Measurements from ENCODE around the gene ST3GAL5.

ST3GAL5 gene

GRCh38 chr2:85867556-85868292 lies 21.1 kb downstream of the ST3GAL5 start:
- DNase-seq (ENCODE audit: low read depth in 2 of 3, low spot score in 2 of 3): no peak

GRCh38 chr2:85867121-85867520 lies 21.7 kb downstream of the ST3GAL5 start:
- DNase-seq (ENCODE audit: low read depth in 2 of 3, low spot score in 2 of 3): no peak

GRCh38 chr2:85866165-85866659 lies 22.6 kb downstream of the ST3GAL5 start:
- DNase-seq (ENCODE audit: low read depth in 2 of 3, low spot score in 2 of 3): no peak

GRCh38 chr2:85865539-85866164 lies 23.1 kb downstream of the ST3GAL5 start:
- no peak for DNase-seq (ENCODE audit: low read depth in 2 of 3, low spot score in 2 of 3)

- no peak for DNase-seq (ENCODE audit: low read depth in 2 of 3, low spot score in 2 of 3)
Measured at GRCh38 chr2:85864654-85865053, 24.1 kb downstream of the ST3GAL5 start.

- DNase-seq (ENCODE audit: low read depth in 2 of 3, low spot score in 2 of 3): no peak
Measured at GRCh38 chr2:85862426-85862825, 26.4 kb downstream of the ST3GAL5 start.

GRCh38 chr2:85861650-85862049 lies 27.1 kb downstream of the ST3GAL5 start:
- DNase-seq (ENCODE audit: low read depth in 2 of 3, low spot score in 2 of 3): no peak

- DNase-seq (ENCODE audit: low read depth in 2 of 3, low spot score in 2 of 3): no peak
Measured at GRCh38 chr2:85861180-85861579, 27.6 kb downstream of the ST3GAL5 start.

- no peak for DNase-seq (ENCODE audit: low read depth in 2 of 3, low spot score in 2 of 3)
Measured at GRCh38 chr2:85858841-85859240, 29.9 kb downstream of the ST3GAL5 start.

GRCh38 chr2:85854897-85855296 lies 33.9 kb downstream of the ST3GAL5 start:
- no peak for DNase-seq (ENCODE audit: low read depth in 2 of 3, low spot score in 2 of 3)

GRCh38 chr2:85854166-85854509 lies 34.7 kb downstream of the ST3GAL5 start:
- DNase-seq (ENCODE audit: low read depth in 2 of 3, low spot score in 2 of 3): no peak

- DNase-seq (ENCODE audit: low read depth in 2 of 3, low spot score in 2 of 3): no peak
Measured at GRCh38 chr2:85853499-85854165, 35.2 kb downstream of the ST3GAL5 start.

- DNase-seq (ENCODE audit: low read depth in 2 of 3, low spot score in 2 of 3): peak in 1 of 3 experiments; percentile 21
Measured at GRCh38 chr2:85852937-85853498, 35.8 kb downstream of the ST3GAL5 start.

- no peak for DNase-seq (ENCODE audit: low read depth in 2 of 3, low spot score in 2 of 3)
Measured at GRCh38 chr2:85852152-85852840, 36.5 kb downstream of the ST3GAL5 start.

- DNase-seq (ENCODE audit: low read depth in 2 of 3, low spot score in 2 of 3): no peak
Measured at GRCh38 chr2:85851253-85852151, 37.3 kb downstream of the ST3GAL5 start.

GRCh38 chr2:85850451-85850850 lies 38.3 kb downstream of the ST3GAL5 start:
- no peak for DNase-seq (ENCODE audit: low read depth in 2 of 3, low spot score in 2 of 3)

GRCh38 chr2:85847051-85847588 lies 41.7 kb downstream of the ST3GAL5 start:
- DNase-seq (ENCODE audit: low read depth in 2 of 3, low spot score in 2 of 3): no peak

- no peak for DNase-seq (ENCODE audit: low read depth in 2 of 3, low spot score in 2 of 3)
Measured at GRCh38 chr2:85846411-85846810, 42.4 kb downstream of the ST3GAL5 start.

GRCh38 chr2:85844486-85844885 lies 44.3 kb downstream of the ST3GAL5 start:
- no peak for DNase-seq (ENCODE audit: low read depth in 2 of 3, low spot score in 2 of 3)

- no peak for DNase-seq (ENCODE audit: low read depth in 2 of 3, low spot score in 2 of 3)
Measured at GRCh38 chr2:85843543-85843942, 45.2 kb downstream of the ST3GAL5 start.
